Measurements from ENCODE around the gene FAM24A. TPM values are rescaled to one million over a fixed set of nuclear protein-coding genes. Genes with fewer than 3 reads are reported as not detected.

FAM24A gene
- total RNA-seq, 1 experiment from 2014 or later = not detected

GRCh38 chr10:122955892-122956291 is 45.5 kb downstream of the FAM24A start:
- H3K4me3 ChIP-seq = no peak overlapping the region
- no peak overlapping the region for H3K4me2 ChIP-seq
- intact Hi-C loops (cut with micrococcal nuclease; ENCODE audit: unreplicated experiment) = loop anchor here (2.0 kb wide), 1 partner anchor 53 kb away; the partner anchor contains the start of genes ACADSB and IKZF5
- TF ChIP-seq EZH2 (IDR thresholded peaks at IDR 0.05; ENCODE audit: low read depth) = no peak
- no peak for TF ChIP-seq CTCF (conservative IDR thresholded peaks at IDR 0.05)
- no peaks in the 10 kb centered on the region for H3K36me3 ChIP-seq (ENCODE audit: low read depth)
- ChIA-PET CTCF (no interaction called here), POLR2A (ENCODE audit: unreplicated experiment) (no interaction called here)
- no peaks in the 10 kb centered on the region for H3K27me3 ChIP-seq (ENCODE audit: insufficient read depth, low read depth)
- H3K79me2 ChIP-seq (ENCODE audit: low read depth) = 0 out of 2 replicates have a peak, but pooled peaks cover 6% of the 10 kb centered on the region
- no peak overlapping the region for H3K27ac ChIP-seq
- no peaks in the 10 kb centered on the region for H4K20me1 ChIP-seq (ENCODE audit: insufficient read depth)
- no peak for DNase-seq
- no peaks in the 10 kb centered on the region for H3K9me2 ChIP-seq (ENCODE audit: insufficient read depth)
- H3K9me3 ChIP-seq (ENCODE audit: insufficient read depth, low read depth) = no peaks in the 10 kb centered on the region
- BruUV-seq (replicated peaks) = no TSS peak
- H3K4me1 ChIP-seq (replicated peaks; ENCODE audit: insufficient read depth) = no peaks in the 10 kb centered on the region
- no peaks in the 10 kb centered on the region; the same call in 1 of the 2 replicates for H3F3A ChIP-seq (ENCODE audit: insufficient read depth, low read depth)
- no peak overlapping the region for H2AFZ ChIP-seq

GRCh38 chr10:122957474-122957873 is 47.1 kb downstream of the FAM24A start:
- no peak overlapping the region for H3K27ac ChIP-seq
- H3K27me3 ChIP-seq (ENCODE audit: insufficient read depth, low read depth) = no peaks in the 10 kb centered on the region
- no peak overlapping the region for H2AFZ ChIP-seq
- TF ChIP-seq CTCF (conservative IDR thresholded peaks at IDR 0.05) (no peak), EZH2 (IDR thresholded peaks at IDR 0.05; ENCODE audit: low read depth) (no peak)
- no peak overlapping the region for H3K4me3 ChIP-seq
- H3K4me1 ChIP-seq (replicated peaks; ENCODE audit: insufficient read depth) = no peaks in the 10 kb centered on the region
- CTCF ChIA-PET = no interaction called here
- H3F3A ChIP-seq (ENCODE audit: insufficient read depth, low read depth) = no peaks in the 10 kb centered on the region; the same call in 1 of the 2 replicates
- no peaks in the 10 kb centered on the region for H3K36me3 ChIP-seq (ENCODE audit: low read depth)
- no peak overlapping the region for H3K4me2 ChIP-seq
- no peaks in the 10 kb centered on the region for H4K20me1 ChIP-seq (ENCODE audit: insufficient read depth)
- no peaks in the 10 kb centered on the region for H3K9me2 ChIP-seq (ENCODE audit: insufficient read depth)
- no peak for DNase-seq
- POLR2A ChIA-PET (ENCODE audit: unreplicated experiment) = no interaction called here
- BruUV-seq (replicated peaks) = no TSS peak
- intact Hi-C loops (cut with micrococcal nuclease; ENCODE audit: unreplicated experiment) = no loop called here
- H3K9me3 ChIP-seq (ENCODE audit: insufficient read depth, low read depth) = no peaks in the 10 kb centered on the region
- H3K79me2 ChIP-seq (ENCODE audit: low read depth) = 0 out of 2 replicates have a peak, but pooled peaks cover 2% of the 10 kb centered on the region

GRCh38 chr10:122962405-122962804 is 52.0 kb downstream of the FAM24A start:
- H3F3A ChIP-seq (ENCODE audit: insufficient read depth, low read depth) = no peaks in the 10 kb centered on the region
- ChIA-PET POLR2A (ENCODE audit: unreplicated experiment) (no interaction called here), CTCF (no interaction called here)
- H3K9me3 ChIP-seq (ENCODE audit: insufficient read depth, low read depth) = no peaks in the 10 kb centered on the region; the same call in 1 of the 2 replicates
- H3K79me2 ChIP-seq (ENCODE audit: low read depth) = no peaks in the 10 kb centered on the region
- DNase-seq = no peak
- intact Hi-C loops (cut with micrococcal nuclease; ENCODE audit: unreplicated experiment) = no loop called here
- H3K4me2 ChIP-seq = no peak overlapping the region
- no peaks in the 10 kb centered on the region for H3K36me3 ChIP-seq (ENCODE audit: low read depth)
- no peak overlapping the region for H3K27ac ChIP-seq
- H3K4me1 ChIP-seq (replicated peaks; ENCODE audit: insufficient read depth) = no peaks in the 10 kb centered on the region
- no peaks in the 10 kb centered on the region for H3K9me2 ChIP-seq (ENCODE audit: insufficient read depth)
- no TSS peak for BruUV-seq (replicated peaks)
- TF ChIP-seq EZH2 (IDR thresholded peaks at IDR 0.05; ENCODE audit: low read depth) (no peak), CTCF (conservative IDR thresholded peaks at IDR 0.05) (no peak)
- no peaks in the 10 kb centered on the region for H4K20me1 ChIP-seq (ENCODE audit: insufficient read depth)
- H3K27me3 ChIP-seq (ENCODE audit: insufficient read depth, low read depth) = no peaks in the 10 kb centered on the region
- no peak overlapping the region for H3K4me3 ChIP-seq
- no peak overlapping the region for H2AFZ ChIP-seq

Other genes starting within 250 kb of the FAM24A start
- gene C10orf120, start 210.8 kb upstream of the FAM24A start, total RNA-seq (2021) = not detected in 2 replicates
- 1.4 and 2.0 TPM in 2 replicates for gene CUZD1, start 64.8 kb upstream of the FAM24A start, total RNA-seq (2021)
- 10.8 and 14.8 TPM in 2 replicates for gene FAM24B, start 31.0 kb upstream of the FAM24A start, total RNA-seq (2021)
- gene C10orf88, start 43.6 kb downstream of the FAM24A start, total RNA-seq (2021) = 2.9 and 7.6 TPM in 2 replicates
- 3.2 and 3.4 TPM in 2 replicates for gene PSTK, start 69.8 kb downstream of the FAM24A start, total RNA-seq (2021)
- gene IKZF5, start 98.2 kb downstream of the FAM24A start, total RNA-seq (2021) = 6.6 and 7.1 TPM in 2 replicates
- gene ACADSB, start 98.4 kb downstream of the FAM24A start, total RNA-seq (2021) = 7.3 and 12.8 TPM in 2 replicates
- gene HMX3, start 225.4 kb downstream of the FAM24A start, total RNA-seq (2021) = not detected in 2 replicates
- not detected in 2 replicates for gene HMX2, start 237.5 kb downstream of the FAM24A start, total RNA-seq (2021)
- 96.5 and 112 TPM in 2 replicates for gene BUB3, start 243.8 kb downstream of the FAM24A start, total RNA-seq (2021)

All from PC-9 (cell line).